IMR-90 (cell line): ENCODE measurements around the gene PRKCA. TPM values are rescaled to one million over a fixed set of nuclear protein-coding genes. Genes with fewer than 3 reads are reported as not detected.

Experiments
- ATAC-seq: fragments of 200-7000 bp; cut with Tn5 transposase; 2 replicates; pipeline ENCODE4 v1.9.1; 2020; ENCODE audit warnings: low read depth, mild to moderate bottlenecking, moderate library complexity
- BruUV-seq: library from RNA; stranded (reverse); fragments of 400-500 nt; replicated peaks from 2 replicates; lab custom pipeline; 2021; lab: Mats Ljungman, UMichigan
- CTCF ChIA-PET: fragments of 300-600 bp; formaldehyde crosslinking; extraction: SDS; loops from one replicate; lab custom pipeline; 2021; ENCODE audit warnings: antibody characterized with exemption; lab: Yijun Ruan, JAX
- POLR2A ChIA-PET: fragments of 300-600 bp; sonication (Branson Sonifier 250); formaldehyde crosslinking; loops from one replicate; lab custom pipeline; 2022; ENCODE audit warnings: antibody characterized with exemption; ENCODE audit not compliant: unreplicated experiment; lab: Charles Lee
- DNase-seq: peaks from one replicate; pipeline ENCODE4 v3.0.0; 2013
- H2AFZ ChIP-seq: replicated peaks from 2 replicates; pipeline ENCODE3; 2013; ENCODE audit warnings: low read length, mild to moderate bottlenecking; ENCODE audit not compliant: poor library complexity
- H2AK5ac ChIP-seq: 2 replicates; pipeline ENCODE4 v1.6.1; 2013; ENCODE audit warnings: low read depth, low read length, inconsistent platforms
- H2AK9ac ChIP-seq: replicated peaks from 2 replicates; pipeline ENCODE3; 2013; ENCODE audit warnings: mild to moderate bottlenecking, low read depth, low read length, moderate library complexity; ENCODE audit not compliant: poor library complexity
- H2BK120ac ChIP-seq: 2 replicates; pipeline ENCODE4 v1.6.1; 2013; ENCODE audit warnings: low read depth, low read length, inconsistent platforms
- H2BK15ac ChIP-seq: 3 replicates; pipeline ENCODE4 v1.6.1; 2013; ENCODE audit warnings: low read depth, low read length, inconsistent platforms
- H2BK20ac ChIP-seq: 2 replicates; pipeline ENCODE4 v1.6.1; 2013; ENCODE audit warnings: low read depth, mild to moderate bottlenecking, inconsistent platforms, low read length, moderate library complexity
- H2BK5ac ChIP-seq: 2 replicates; pipeline ENCODE4 v1.6.1; 2013; ENCODE audit warnings: mild to moderate bottlenecking, low read depth, low read length, inconsistent platforms; ENCODE audit not compliant: poor library complexity, severe bottlenecking
- H3K14ac ChIP-seq: replicated peaks from 2 replicates; pipeline ENCODE4 v1.6.1; 2013; ENCODE audit warnings: low read depth, low read length, inconsistent platforms
- H3K18ac ChIP-seq: 2 replicates; pipeline ENCODE4 v1.6.1; 2013; ENCODE audit warnings: low read depth, low read length, control low read depth
- H3K23ac ChIP-seq: 2 replicates; pipeline ENCODE4 v1.6.1; 2013; ENCODE audit warnings: low read depth, low read length, inconsistent platforms
- H3K27ac ChIP-seq: 2 replicates; pipeline ENCODE4 v1.5.1; 2013; ENCODE audit warnings: mild to moderate bottlenecking, control low read depth, low read length; ENCODE audit not compliant: insufficient read depth
- H3K27me3 ChIP-seq: 2 replicates; pipeline ENCODE4 v1.6.1; 2013; ENCODE audit warnings: low read length; ENCODE audit not compliant: control insufficient read depth, insufficient read depth
- H3K36me3 ChIP-seq: 2 replicates; pipeline ENCODE4 v1.6.1; 2013; ENCODE audit warnings: low read length, mixed read lengths; ENCODE audit not compliant: control insufficient read depth, insufficient read depth
- H3K4ac ChIP-seq: 2 replicates; pipeline ENCODE4 v1.6.1; 2013; ENCODE audit warnings: low read depth, low read length, inconsistent platforms
- H3K4me1 ChIP-seq: 2 replicates; pipeline ENCODE4 v1.6.1; 2013; ENCODE audit warnings: low read length, mixed read lengths; ENCODE audit not compliant: control insufficient read depth, insufficient read depth
- H3K4me2 ChIP-seq: 2 replicates; pipeline ENCODE4 v1.6.1; 2013; ENCODE audit warnings: low read depth, mild to moderate bottlenecking, control low read depth, low read length, moderate library complexity
- H3K4me3 ChIP-seq: 2 replicates; pipeline ENCODE4 v1.5.1; 2013; ENCODE audit warnings: low read depth, mild to moderate bottlenecking, control low read depth, low read length, moderate library complexity; ENCODE audit not compliant: insufficient read depth
- H3K56ac ChIP-seq: 2 replicates; pipeline ENCODE4 v1.6.1; 2013; ENCODE audit warnings: low read length, inconsistent platforms; ENCODE audit not compliant: insufficient read depth; ENCODE audit errors: extremely low read depth
- H3K79me1 ChIP-seq, 2 experiments: 2 replicates each; pipeline ENCODE4 v1.6.1; 2013; ENCODE audit warnings: low read length in 2 of 2, inconsistent platforms in 1 of 2, low read depth in 1 of 2
- H3K9ac ChIP-seq: 2 replicates; pipeline ENCODE4 v1.6.1; 2013; ENCODE audit warnings: low read depth, low read length, control low read depth
- H3K9me1 ChIP-seq: 2 replicates; pipeline ENCODE4 v1.6.1; 2013; ENCODE audit warnings: low read length, inconsistent platforms; ENCODE audit not compliant: insufficient read depth
- H3K9me3 ChIP-seq: 2 replicates; pipeline ENCODE4 v1.6.1; 2013; ENCODE audit warnings: low read length; ENCODE audit not compliant: control insufficient read depth, insufficient read depth
- H4K20me1 ChIP-seq: 2 replicates; pipeline ENCODE4 v1.6.1; 2013; ENCODE audit warnings: low read length, inconsistent platforms; ENCODE audit not compliant: insufficient read depth
- H4K5ac ChIP-seq: 2 replicates; pipeline ENCODE4 v1.6.1; 2013; ENCODE audit warnings: mild to moderate bottlenecking, low read depth, low read length, control low read depth
- H4K8ac ChIP-seq, 2 experiments: 2 replicates each; pipeline ENCODE4 v1.6.1; 2013; ENCODE audit warnings: low read depth in 2 of 2, low read length in 2 of 2, control low read depth in 1 of 2, inconsistent platforms in 1 of 2
- H4K91ac ChIP-seq: 2 replicates; pipeline ENCODE4 v1.6.1; 2013; ENCODE audit warnings: low read depth, low read length, inconsistent platforms; ENCODE audit not compliant: insufficient read depth
- CEBPB ChIP-seq: IDR thresholded peaks from 2 replicates; pipeline ENCODE4 v1.6.1; 2012; ENCODE audit warnings: low read depth, low read length, improper control_type of control experiment
- ELK1 ChIP-seq: fragments of 150-350 bp; IDR thresholded peaks from 2 replicates; pipeline ENCODE4 v1.6.1; 2016; ENCODE audit warnings: low read depth, mild to moderate bottlenecking, low read length, moderate library complexity, borderline replicate concordance
- MAFK ChIP-seq: IDR thresholded peaks from 2 replicates; pipeline ENCODE4 v1.6.1; 2012; ENCODE audit warnings: low read depth, low read length, improper control_type of control experiment
- MAZ ChIP-seq: IDR thresholded peaks from 2 replicates; pipeline ENCODE4 v1.6.1; 2012; ENCODE audit warnings: low read depth, mild to moderate bottlenecking, low read length, improper control_type of control experiment, moderate library complexity, borderline replicate concordance
- MXI1 ChIP-seq: IDR thresholded peaks from 2 replicates; pipeline ENCODE4 v1.6.1; 2012; ENCODE audit warnings: low read depth, mild to moderate bottlenecking, low read length, moderate library complexity, borderline replicate concordance
- POLR2A ChIP-seq: IDR thresholded peaks from 2 replicates; pipeline ENCODE4 v1.6.1; 2012; ENCODE audit warnings: mild to moderate bottlenecking, low read depth, low read length
- RAD21 ChIP-seq: IDR thresholded peaks from 2 replicates; pipeline ENCODE4 v1.6.1; 2012; ENCODE audit warnings: low read length, improper control_type of control experiment
- RCOR1 ChIP-seq: IDR thresholded peaks from 2 replicates; pipeline ENCODE4 v1.6.1; 2012; ENCODE audit warnings: mild to moderate bottlenecking, low read length, improper control_type of control experiment; ENCODE audit not compliant: insufficient replicate concordance
- WGBS, 2 experiments: methylation state at CpG; one replicate each; pipeline versions ENCODE4 v1.1.5 to v1.1.7; 2013; ENCODE audit warnings: missing lambda C conversion rate in 2 of 2; ENCODE audit not compliant: insufficient read length in 1 of 2; ENCODE audit errors: extremely low coverage in 2 of 2; 5-methylcytosine and 5-hydroxymethylcytosine counted together
- dilution Hi-C: fragments of 300-500 bp; cut with HindIII; formaldehyde crosslinking; loops from one replicate; pipeline ENCODE4 v1.14.3; 2018; ENCODE audit warnings: low sequenced_read_pairs; ENCODE audit not compliant: unreplicated experiment
- in situ Hi-C: fragments of 300-500 bp; cut with MboI; formaldehyde crosslinking; loops from 3 replicates; pipeline ENCODE4 v1.14.3; 2019; ENCODE audit warnings: low sequenced_read_pairs, inconsistent platforms, mixed read lengths
- intact Hi-C: fragments of 100-400 bp; cut with micrococcal nuclease; formaldehyde crosslinking; loops from 2 replicates; pipeline ENCODE4 v1.10.0; 2022
- polyA plus RNA-seq, 3 experiments: library from polyadenylated mRNA; depleted of rRNA; stranded (reverse); fragments of >200 nt; gene quantifications; 2 replicates each; pipeline ENCODE4 v1.2.3, GENCODE V29; 2012; ENCODE audit warnings: low replicate concordance in 1 of 3
- total RNA-seq: library from RNA; depleted of rRNA; stranded (reverse); fragments of >200 nt; gene quantifications from 2 replicates; pipeline ENCODE4 v1.2.3, GENCODE V29; 2012
- TF ChIP-seq, protein P1 (sequence below): fragments of 150-350 bp; IDR thresholded peaks from 2 replicates; pipeline ENCODE4 v1.6.1; 2017; ENCODE audit warnings: mild to moderate bottlenecking, antibody characterized with exemption, low read length, low read depth

Gene PRKCA
- total and polyA plus RNA-seq, 2 of the 4 experiments (the other 2 are of a cell fraction) = 31.0 to 46.0 TPM

- Histone ChIP-seq H3K4me3 (no peak overlapping the region), H3K18ac (no peak overlapping the region), H3K4ac (no peak overlapping the region), H2AK9ac (no peak overlapping the region), H3K4me2 (no peak overlapping the region), H2AFZ (no peak overlapping the region), H2BK20ac (no peak overlapping the region), H3K79me1 (peaks cover 27 to 65% of the 10 kb centered on the region in 2 experiments), H4K5ac (no peak overlapping the region), H3K9ac (no peak overlapping the region), H3K9me1 (peaks cover 7% of the 10 kb centered on the region; the same call in 1 of the 2 replicates), H4K8ac (no peak overlapping the region), H3K27me3 (no peaks in the 10 kb centered on the region), H3K27ac (no peak overlapping the region), H4K20me1 (0 out of 2 replicates have a peak, but pooled peaks cover 4% of the 10 kb centered on the region), H3K23ac (no peak overlapping the region), H3K36me3 (no peaks in the 10 kb centered on the region), H2BK120ac (no peak overlapping the region), H3K9me3 (no peaks in the 10 kb centered on the region), H3K14ac (no peak overlapping the region), H3K56ac (no peak overlapping the region), H4K91ac (no peak overlapping the region), H2BK5ac (no peak overlapping the region), H2AK5ac (no peak overlapping the region), H2BK15ac (no peak overlapping the region), H3K4me1 (peaks cover 9% of the 10 kb centered on the region)
- BruUV-seq = no TSS peak
- ChIA-PET POLR2A (no interaction called here), CTCF (no interaction called here)
- TF ChIP-seq MAFK (no peak), CEBPB (no peak), RAD21 (no peak), MXI1 (no peak), POLR2A (no peak), MAZ (no peak), RCOR1 (no peak), ELK1 (no peak)
- TF ChIP-seq, protein P1, sequence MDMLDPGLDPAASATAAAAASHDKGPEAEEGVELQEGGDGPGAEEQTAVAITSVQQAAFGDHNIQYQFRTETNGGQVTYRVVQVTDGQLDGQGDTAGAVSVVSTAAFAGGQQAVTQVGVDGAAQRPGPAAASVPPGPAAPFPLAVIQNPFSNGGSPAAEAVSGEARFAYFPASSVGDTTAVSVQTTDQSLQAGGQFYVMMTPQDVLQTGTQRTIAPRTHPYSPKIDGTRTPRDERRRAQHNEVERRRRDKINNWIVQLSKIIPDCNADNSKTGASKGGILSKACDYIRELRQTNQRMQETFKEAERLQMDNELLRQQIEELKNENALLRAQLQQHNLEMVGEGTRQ = no peak
- DNase-seq (no peak), ATAC-seq (no peak)
- dilution Hi-C loops (no loop called here), in situ Hi-C loops (no loop called here), intact Hi-C loops (no loop called here)
- no CpG with 5 or more reads among the region's 4 CpGs for WGBS, 2 experiments
Measured at GRCh38 chr17:66573078-66573477, 270.7 kb downstream of the PRKCA start.
